ENCODE measurements around the gene SIAE. TPM values are rescaled to one million over a fixed set of nuclear protein-coding genes. Genes with fewer than 3 reads are reported as not detected.

Gene SIAE
- total and polyA plus RNA-seq, 2 of the 4 experiments (the other 2 are of a cell fraction), result 4.7 to 12.0 TPM

- Histone ChIP-seq H2BK120ac (ENCODE audit: low read depth, low read length) (no peak overlapping the region), H2AK9ac (replicated peaks; ENCODE audit: low read depth, low read length, poor library complexity) (no peak overlapping the region), H3K9me3 (ENCODE audit: control insufficient read depth, insufficient read depth, low read length) (no peaks in the 10 kb centered on the region), H3K56ac (ENCODE audit: extremely low read depth, insufficient read depth, low read length) (no peak overlapping the region), H3K9ac (ENCODE audit: low read depth, low read length) (no peak overlapping the region), H2BK20ac (ENCODE audit: low read depth, low read length) (no peak overlapping the region), H3K23ac (ENCODE audit: low read depth, low read length) (no peak overlapping the region), H4K8ac (ENCODE audit: low read depth in 2 of 2, low read length in 2 of 2) (no peak overlapping the region), H3K18ac (ENCODE audit: low read depth, low read length) (no peak overlapping the region), H4K91ac (ENCODE audit: insufficient read depth, low read depth, low read length) (no peak overlapping the region), H3K4me1 (ENCODE audit: control insufficient read depth, insufficient read depth, low read length) (no peaks in the 10 kb centered on the region), H4K5ac (ENCODE audit: low read depth, low read length) (no peak overlapping the region), H2BK5ac (ENCODE audit: low read depth, low read length, poor library complexity, severe bottlenecking) (no peak overlapping the region), H2AFZ (replicated peaks; ENCODE audit: low read length, poor library complexity) (no peak overlapping the region), H2BK15ac (ENCODE audit: low read depth, low read length) (no peak overlapping the region), H3K4me2 (ENCODE audit: low read depth, low read length) (no peak overlapping the region), H3K4ac (ENCODE audit: low read depth, low read length) (no peak overlapping the region), H4K20me1 (ENCODE audit: insufficient read depth, low read length) (no peaks in the 10 kb centered on the region), H3K9me1 (ENCODE audit: insufficient read depth, low read length) (no peaks in the 10 kb centered on the region), H3K27ac (ENCODE audit: insufficient read depth, low read length) (no peak overlapping the region), H3K14ac (replicated peaks; ENCODE audit: low read depth, low read length) (no peak overlapping the region), H3K27me3 (ENCODE audit: control insufficient read depth, insufficient read depth, low read length) (peaks cover 3% of the 10 kb centered on the region), H2AK5ac (ENCODE audit: low read depth, low read length) (no peak overlapping the region), H3K79me1 (ENCODE audit: low read depth in 1 of 2, low read length in 2 of 2) (no peaks in the 10 kb centered on the region), H3K36me3 (ENCODE audit: control insufficient read depth, insufficient read depth, low read length) (no peaks in the 10 kb centered on the region), H3K4me3 (ENCODE audit: insufficient read depth, low read depth, low read length) (no peak overlapping the region)
- DNase-seq, result no peak
- dilution Hi-C loops (cut with HindIII; ENCODE audit: low sequenced_read_pairs, unreplicated experiment), result no loop called here
- TF ChIP-seq RFX5 (IDR thresholded peaks at IDR 0.05; ENCODE audit: low read depth, low read length) (no peak), MAZ (IDR thresholded peaks at IDR 0.05; ENCODE audit: borderline replicate concordance, low read depth, low read length) (no peak), FOS (IDR thresholded peaks at IDR 0.05; ENCODE audit: low read depth, low read length) (no peak), RCOR1 (IDR thresholded peaks at IDR 0.05; ENCODE audit: insufficient replicate concordance, low read length) (no peak), MXI1 (IDR thresholded peaks at IDR 0.05; ENCODE audit: borderline replicate concordance, low read depth, low read length) (no peak), POLR2A (IDR thresholded peaks at IDR 0.05; ENCODE audit: low read depth, low read length) (no peak), RAD21 (IDR thresholded peaks at IDR 0.05; ENCODE audit: low read length) (no peak), SMC3 (IDR thresholded peaks at IDR 0.05; ENCODE audit: low read depth, low read length) (no peak), USF2 (IDR thresholded peaks at IDR 0.05; ENCODE audit: low read depth, low read length) (no peak), NFE2L2 (IDR thresholded peaks at IDR 0.05; ENCODE audit: low read depth, low read length) (no peak), ELK1 (IDR thresholded peaks at IDR 0.05; ENCODE audit: borderline replicate concordance, low read depth, low read length) (no peak), BHLHE40 (IDR thresholded peaks at IDR 0.05; ENCODE audit: low read depth, low read length) (no peak), CEBPB (IDR thresholded peaks at IDR 0.05; ENCODE audit: low read depth, low read length) (no peak), CTCF (conservative IDR thresholded peaks at IDR 0.05; ENCODE audit: low read depth, low read length) (no peak), CHD1 (IDR thresholded peaks at IDR 0.05; ENCODE audit: low read depth, low read length) (no peak), MAFK (IDR thresholded peaks at IDR 0.05; ENCODE audit: low read depth, low read length) (no peak)
- BruUV-seq (replicated peaks), result no TSS peak
- intact Hi-C loops (cut with micrococcal nuclease), result no loop called here
- CTCF ChIA-PET, result no interaction called here
- POLR2A ChIA-PET (ENCODE audit: unreplicated experiment), result no interaction called here
- no CpG with 5 or more reads among the region's 3 CpGs for WGBS, 2 experiments (ENCODE audit: extremely low coverage in 2 of 2, insufficient read length in 1 of 2)
- no peak for ATAC-seq (ENCODE audit: low read depth)
- in situ Hi-C loops (cut with MboI; ENCODE audit: low sequenced_read_pairs), result no loop called here
Measured at GRCh38 chr11:124612045-124612444, 61.5 kb downstream of the SIAE start.
